WTC11 (cell line): ENCODE measurements around the gene TNFRSF19. TPM values are rescaled to one million over a fixed set of nuclear protein-coding genes. Genes with fewer than 3 reads are reported as not detected.

ENCODE experiments used
- ATAC-seq: fragments of 200-7000 bp; cut with Tn5 transposase; 2 replicates; pipeline ENCODE4 v1.10.0; 2021; ENCODE audit warnings: mild to moderate bottlenecking, moderate library complexity
- CTCF ChIA-PET: fragments of 300-600 bp; sonication (Branson Sonifier 250); formaldehyde crosslinking; loops from one replicate; lab custom pipeline; 2021; ENCODE audit warnings: antibody characterized with exemption; lab: Charles Lee
- POLR2A ChIA-PET: fragments of 350-600 bp; sonication (Branson Sonifier 250); formaldehyde crosslinking; loops from one replicate; lab custom pipeline; 2021; ENCODE audit warnings: antibody characterized with exemption; lab: Charles Lee
- DNase-seq: peaks from one replicate; pipeline ENCODE4 v3.0.0; 2021; ENCODE audit warnings: low spot score
- H3K27ac Mint-ChIP-seq: 2 replicates; pipeline ENCODE4 v1.8.0; 2021; ENCODE audit warnings: mixed read lengths
- H3K27me3 Mint-ChIP-seq: 2 replicates; pipeline ENCODE4 v1.8.0; 2021; ENCODE audit warnings: low read depth, mild to moderate bottlenecking, moderate library complexity, mixed read lengths
- H3K36me3 Mint-ChIP-seq: 2 replicates; pipeline ENCODE4 v1.8.0; 2021; ENCODE audit warnings: mixed read lengths
- H3K4me1 Mint-ChIP-seq: 2 replicates; pipeline ENCODE4 v1.8.0; 2022; ENCODE audit warnings: mixed read lengths
- H3K4me3 Mint-ChIP-seq: 2 replicates; pipeline ENCODE4 v1.8.0; 2021; ENCODE audit warnings: mild to moderate bottlenecking, moderate library complexity, mixed read lengths
- H3K9me3 Mint-ChIP-seq: 2 replicates; pipeline ENCODE4 v1.8.0; 2021; ENCODE audit warnings: mixed read lengths
- ARID4B ChIP-seq: sonication (generic); formaldehyde crosslinking; IDR thresholded peaks from 2 replicates; pipeline ENCODE4 v1.8.0; 2023; ENCODE audit warnings: missing genetic modification reagents, mild to moderate bottlenecking, borderline replicate concordance
- ATF6 ChIP-seq: sonication (generic); formaldehyde crosslinking; IDR thresholded peaks from 2 replicates; pipeline ENCODE4 v1.8.1; 2023; ENCODE audit warnings: mild to moderate bottlenecking, missing genetic modification reagents
- E2F1 ChIP-seq: sonication (generic); formaldehyde crosslinking; IDR thresholded peaks from 2 replicates; pipeline ENCODE4 v1.8.0; 2022; ENCODE audit warnings: mild to moderate bottlenecking, missing genetic modification reagents
- E2F4 ChIP-seq: sonication (generic); formaldehyde crosslinking; IDR thresholded peaks from 2 replicates; pipeline ENCODE4 v1.8.1; 2022; ENCODE audit warnings: low read depth, mild to moderate bottlenecking, moderate library complexity, missing genetic modification reagents, borderline replicate concordance
- E2F5 ChIP-seq: sonication (generic); formaldehyde crosslinking; IDR thresholded peaks from 2 replicates; pipeline ENCODE4 v1.8.1; 2022; ENCODE audit warnings: mild to moderate bottlenecking, moderate library complexity, missing genetic modification reagents
- FOXP1 ChIP-seq: sonication (generic); formaldehyde crosslinking; IDR thresholded peaks from 2 replicates; pipeline ENCODE4 v1.8.0; 2022; ENCODE audit warnings: missing genetic modification reagents, mild to moderate bottlenecking, moderate library complexity, borderline replicate concordance
- GABPB1 ChIP-seq: sonication (generic); formaldehyde crosslinking; IDR thresholded peaks from 2 replicates; pipeline ENCODE4 v1.8.1; 2023; ENCODE audit warnings: mild to moderate bottlenecking, missing genetic modification reagents
- GTF2I ChIP-seq: fragments of 250-450 bp; sonication (Bioruptor Pico); conservative IDR thresholded peaks from 2 replicates; pipeline ENCODE4 v1.4.0; 2021; ENCODE audit warnings: mild to moderate bottlenecking
- MAX ChIP-seq: sonication (generic); formaldehyde crosslinking; IDR thresholded peaks from 2 replicates; pipeline ENCODE4 v1.8.0; 2022; ENCODE audit warnings: mild to moderate bottlenecking, missing genetic modification reagents
- NFE2L1 ChIP-seq: sonication (generic); formaldehyde crosslinking; IDR thresholded peaks from 2 replicates; pipeline ENCODE4 v1.8.1; 2023; ENCODE audit warnings: missing genetic modification reagents
- NR2C2 ChIP-seq: sonication (generic); formaldehyde crosslinking; IDR thresholded peaks from 2 replicates; pipeline ENCODE4 v1.8.0; 2022; ENCODE audit warnings: mild to moderate bottlenecking, missing genetic modification reagents
- PREB ChIP-seq: sonication (generic); formaldehyde crosslinking; IDR thresholded peaks from 2 replicates; pipeline ENCODE4 v1.8.1; 2022; ENCODE audit warnings: mild to moderate bottlenecking, missing genetic modification reagents, moderate library complexity, borderline replicate concordance
- TCF7 ChIP-seq: sonication (generic); formaldehyde crosslinking; IDR thresholded peaks from 2 replicates; pipeline ENCODE4 v1.8.0; 2022; ENCODE audit warnings: mild to moderate bottlenecking, low read depth, missing genetic modification reagents, moderate library complexity
- TEAD1 ChIP-seq: sonication (generic); formaldehyde crosslinking; IDR thresholded peaks from 2 replicates; pipeline ENCODE4 v1.8.0; 2022; ENCODE audit warnings: mild to moderate bottlenecking, missing genetic modification reagents
- USF1 ChIP-seq: sonication (generic); formaldehyde crosslinking; IDR thresholded peaks from 2 replicates; pipeline ENCODE4 v1.8.0; 2022; ENCODE audit warnings: mild to moderate bottlenecking, missing genetic modification reagents
- ZNF138 ChIP-seq: sonication (generic); formaldehyde crosslinking; conservative IDR thresholded peaks from 2 replicates; pipeline ENCODE4 v1.8.1; 2022; ENCODE audit warnings: mild to moderate bottlenecking, moderate library complexity, missing genetic modification reagents
- ZNF416 ChIP-seq: fragments of 250-450 bp; sonication (Bioruptor Pico); IDR thresholded peaks from 2 replicates; pipeline ENCODE4 v1.9.0; 2021; ENCODE audit warnings: mild to moderate bottlenecking, inconsistent platforms
- ZSCAN18 ChIP-seq: fragments of 250-450 bp; sonication (Bioruptor Pico); IDR thresholded peaks from 2 replicates; pipeline ENCODE4 v2.1.2; 2022; ENCODE audit warnings: mild to moderate bottlenecking, moderate library complexity
- total RNA-seq: library from RNA; stranded (reverse); gene quantifications from 3 replicates; pipeline ENCODE4 v1.2.3, GENCODE V29; 2021

Gene TNFRSF19
- total RNA-seq, 1 experiment from 2014 or later = 0.20 TPM

GRCh38 chr13:23696610-23697009, 126.4 kb downstream of the TNFRSF19 start:
- Mint-ChIP-seq H3K4me3 (no peak overlapping the region), H3K27ac (no peak overlapping the region), H3K36me3 (no peaks in the 10 kb centered on the region), H3K4me1 (peaks cover 15% of the 10 kb centered on the region), H3K27me3 (no peaks in the 10 kb centered on the region), H3K9me3 (no peaks in the 10 kb centered on the region; the same call in 1 of the 2 replicates)
- CTCF ChIA-PET = interaction anchor here (1.0 kb wide), 1 partner anchor 117 kb away, joined by 3 read pairs; no protein-coding TSS in a partner anchor
- POLR2A ChIA-PET = no interaction called here
- DNase-seq (no peak), ATAC-seq (peak; percentile 58)
- TF ChIP-seq ZNF416 (CRISPR knock-in tag) = no peak
- no peak for TF ChIP-seq GTF2I (CRISPR knock-in tag)
- no peak for TF ChIP-seq NR2C2
- no peak for TF ChIP-seq E2F1 (CRISPR knock-in tag)
- TF ChIP-seq TEAD1 (CRISPR knock-in tag) = no peak
- no peak for TF ChIP-seq ZNF138 (CRISPR knock-in tag)
- TF ChIP-seq GABPB1 = no peak
- TF ChIP-seq NFE2L1 = no peak
- no peak for TF ChIP-seq MAX (CRISPR knock-in tag)
- TF ChIP-seq PREB = no peak
- TF ChIP-seq FOXP1 (CRISPR knock-in tag) = no peak
- TF ChIP-seq USF1 = no peak
- TF ChIP-seq E2F5 (CRISPR knock-in tag) = no peak
- TF ChIP-seq ZSCAN18 (CRISPR knock-in tag) = no peak
- no peak for TF ChIP-seq TCF7 (CRISPR knock-in tag)
- TF ChIP-seq ATF6 (CRISPR knock-in tag) = no peak
- no peak for TF ChIP-seq E2F4 (CRISPR knock-in tag)
- no peak for TF ChIP-seq ARID4B
